Tibial artery (tissue), 4 donors: Measurements from ENCODE around the gene RNF183.
"Not testable (repeated sequence)": the region's sequence is repeated elsewhere in the genome, so short reads cannot be mapped to it uniquely, and the experiment has no call there.

Source experiments
- DNase-seq, 2 donors: peaks; one replicate each; pipeline ENCODE4 v3.0.0-alpha.2; 2019
- H3K27ac ChIP-seq, 2 donors: fragments of 200-600 bp; sonication (generic) in 1 of 2; 1 replicate in 1 of 2; 2 replicates in 1 of 2; pipeline ENCODE4 v1.5.1; 2018 to 2019; ENCODE audit warnings: mild to moderate bottlenecking in 1 of 2
- H3K27me3 ChIP-seq, 2 donors: fragments of 200-600 bp; sonication (generic) in 1 of 2; one replicate each; pipeline versions ENCODE4 v1.5.1 to v1.6.0; 2016 to 2019
- H3K36me3 ChIP-seq, 3 donors: fragments of 200-600 bp; sonication (generic) in 2 of 3; one replicate each; pipeline ENCODE4 v1.5.1; 2016 to 2019; ENCODE audit warnings: mild to moderate bottlenecking in 2 of 3
- H3K4me1 ChIP-seq, 4 donors: fragments of 200-600 bp; sonication (generic) in 2 of 4; 1 replicate in 3 of 4; 2 replicates in 1 of 4; pipeline ENCODE4 v1.5.1; 2016 to 2019
- H3K4me3 ChIP-seq, 2 donors: fragments of 200-600 bp; sonication (generic) in 1 of 2; 1 replicate in 1 of 2; 2 replicates in 1 of 2; pipeline ENCODE4 v1.5.1; 2018 to 2019; ENCODE audit warnings: mild to moderate bottlenecking in 2 of 2
- H3K9me3 ChIP-seq, 3 donors: fragments of 200-600 bp; sonication (generic) in 1 of 3; one replicate each; pipeline ENCODE4 v1.5.1; 2016 to 2019
- CTCF ChIP-seq, 2 experiments: fragments of 200-600 bp in 1 of 2; fragments of 450-650 bp in 1 of 2; IDR thresholded peaks; one replicate each; pipeline ENCODE4 v1.5.1; 2017 to 2019; ENCODE audit warnings: antibody characterized with exemption in 2 of 2, mild to moderate bottlenecking in 1 of 2, moderate library complexity in 1 of 2
- intact Hi-C: fragments of 100-400 bp; cut with DNase I; formaldehyde crosslinking; loops from one replicate; pipeline ENCODE4 v1.15.0; 2023; ENCODE audit warnings: low total_unique reads

The RNF183 gene

GRCh38 chr9:113254991-113255390 lies 48.2 kb downstream of the RNF183 start:
- H3K36me3 ChIP-seq, result peaks cover 7 to 31% (median 23%) of the 10 kb centered on the region in 3 donors
- intact Hi-C loops, result no loop called here
- TF ChIP-seq CTCF (IDR thresholded peaks at IDR 0.05), result no peak
- no peaks in the 10 kb centered on the region for H3K27me3 ChIP-seq
- no peak for DNase-seq
- no peak overlapping the region for H3K27ac ChIP-seq
- H3K4me1 ChIP-seq, result no peaks in the 10 kb centered on the region
- H3K4me3 ChIP-seq, result no peak overlapping the region
- H3K9me3 ChIP-seq, result no peaks in the 10 kb centered on the region

- no peak for DNase-seq
- no peaks in the 10 kb centered on the region for H3K9me3 ChIP-seq
- no peak for TF ChIP-seq CTCF (IDR thresholded peaks at IDR 0.05)
- H3K4me3 ChIP-seq, result no peak overlapping the region
- no peak overlapping the region for H3K27ac ChIP-seq
- H3K36me3 ChIP-seq, result peaks cover 0 to 3% (median 0%) of the 10 kb centered on the region in 3 donors
- H3K4me1 ChIP-seq, result no peaks in the 10 kb centered on the region
- no peaks in the 10 kb centered on the region for H3K27me3 ChIP-seq
- intact Hi-C loops, result no loop called here
These were observed 52.4 kb downstream of the RNF183 start for GRCh38 chr9:113250807-113251206.

GRCh38 chr9:113249661-113250060 lies 53.5 kb downstream of the RNF183 start:
- H3K27me3 ChIP-seq, intact Hi-C loops, H3K9me3 ChIP-seq: not testable (repeated sequence)

GRCh38 chr9:113247640-113248039 lies 55.5 kb downstream of the RNF183 start:
- Histone ChIP-seq H3K4me3 (no peak overlapping the region), H3K27me3 (no peaks in the 10 kb centered on the region), H3K27ac (no peak overlapping the region), H3K4me1 (no peaks in the 10 kb centered on the region), H3K36me3 (peaks cover 0 to 3% (median 0%) of the 10 kb centered on the region in 3 donors), H3K9me3 (no peaks in the 10 kb centered on the region)
- no peak for DNase-seq
- TF ChIP-seq CTCF (IDR thresholded peaks at IDR 0.05), result no peak
- intact Hi-C loops, result no loop called here

More at GRCh38 chr9:113249661-113250060, 53.5 kb downstream of the RNF183 start:
- H3K4me1 ChIP-seq, H3K4me3 ChIP-seq, H3K36me3 ChIP-seq, H3K27ac ChIP-seq, DNase-seq: not testable (repeated sequence)
